ENCODE results near the gene LGI2.

DNA sequence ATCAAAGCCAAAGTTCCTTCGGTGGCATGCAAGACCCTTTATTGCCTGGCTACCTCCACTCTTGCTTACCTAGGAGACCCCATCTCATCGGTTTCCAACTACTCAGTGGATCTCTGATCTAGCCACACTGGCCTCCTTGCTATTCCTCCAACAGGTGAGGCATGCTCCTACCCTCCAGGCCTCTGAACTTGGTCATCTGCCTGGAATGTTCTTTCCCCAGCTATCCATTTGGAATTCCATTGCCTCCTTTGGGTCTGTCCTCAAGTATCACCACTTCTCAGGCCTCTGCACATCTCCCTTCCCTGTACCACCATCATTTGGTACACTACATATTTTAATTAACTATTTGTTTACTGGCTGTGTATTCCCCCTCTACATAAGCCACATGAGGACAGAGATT lies 11.2 kb downstream of the LGI2 start:
- TF ChIP-seq, protein P1, sequence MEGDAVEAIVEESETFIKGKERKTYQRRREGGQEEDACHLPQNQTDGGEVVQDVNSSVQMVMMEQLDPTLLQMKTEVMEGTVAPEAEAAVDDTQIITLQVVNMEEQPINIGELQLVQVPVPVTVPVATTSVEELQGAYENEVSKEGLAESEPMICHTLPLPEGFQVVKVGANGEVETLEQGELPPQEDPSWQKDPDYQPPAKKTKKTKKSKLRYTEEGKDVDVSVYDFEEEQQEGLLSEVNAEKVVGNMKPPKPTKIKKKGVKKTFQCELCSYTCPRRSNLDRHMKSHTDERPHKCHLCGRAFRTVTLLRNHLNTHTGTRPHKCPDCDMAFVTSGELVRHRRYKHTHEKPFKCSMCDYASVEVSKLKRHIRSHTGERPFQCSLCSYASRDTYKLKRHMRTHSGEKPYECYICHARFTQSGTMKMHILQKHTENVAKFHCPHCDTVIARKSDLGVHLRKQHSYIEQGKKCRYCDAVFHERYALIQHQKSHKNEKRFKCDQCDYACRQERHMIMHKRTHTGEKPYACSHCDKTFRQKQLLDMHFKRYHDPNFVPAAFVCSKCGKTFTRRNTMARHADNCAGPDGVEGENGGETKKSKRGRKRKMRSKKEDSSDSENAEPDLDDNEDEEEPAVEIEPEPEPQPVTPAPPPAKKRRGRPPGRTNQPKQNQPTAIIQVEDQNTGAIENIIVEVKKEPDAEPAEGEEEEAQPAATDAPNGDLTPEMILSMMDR (IDR thresholded peaks at IDR 0.05): no peak
- TF ChIP-seq POLR2A (IDR thresholded peaks at IDR 0.05) (no peak), POLR2AphosphoS5 (IDR thresholded peaks at IDR 0.05) (no peak)

Measured in prostate gland (tissue), 2 donors.